C4-2B (cell line): ENCODE measurements around the gene PCYOX1L.

Experiments
- CTCF ChIP-seq: fragments of 450-650 bp; conservative IDR thresholded peaks from 2 replicates; pipeline ENCODE4 v1.5.1; 2017; ENCODE audit warnings: mild to moderate bottlenecking
- ZFX ChIP-seq: fragments of 450-650 bp; IDR thresholded peaks from 2 replicates; pipeline ENCODE4 v1.6.1; 2017

DNA sequence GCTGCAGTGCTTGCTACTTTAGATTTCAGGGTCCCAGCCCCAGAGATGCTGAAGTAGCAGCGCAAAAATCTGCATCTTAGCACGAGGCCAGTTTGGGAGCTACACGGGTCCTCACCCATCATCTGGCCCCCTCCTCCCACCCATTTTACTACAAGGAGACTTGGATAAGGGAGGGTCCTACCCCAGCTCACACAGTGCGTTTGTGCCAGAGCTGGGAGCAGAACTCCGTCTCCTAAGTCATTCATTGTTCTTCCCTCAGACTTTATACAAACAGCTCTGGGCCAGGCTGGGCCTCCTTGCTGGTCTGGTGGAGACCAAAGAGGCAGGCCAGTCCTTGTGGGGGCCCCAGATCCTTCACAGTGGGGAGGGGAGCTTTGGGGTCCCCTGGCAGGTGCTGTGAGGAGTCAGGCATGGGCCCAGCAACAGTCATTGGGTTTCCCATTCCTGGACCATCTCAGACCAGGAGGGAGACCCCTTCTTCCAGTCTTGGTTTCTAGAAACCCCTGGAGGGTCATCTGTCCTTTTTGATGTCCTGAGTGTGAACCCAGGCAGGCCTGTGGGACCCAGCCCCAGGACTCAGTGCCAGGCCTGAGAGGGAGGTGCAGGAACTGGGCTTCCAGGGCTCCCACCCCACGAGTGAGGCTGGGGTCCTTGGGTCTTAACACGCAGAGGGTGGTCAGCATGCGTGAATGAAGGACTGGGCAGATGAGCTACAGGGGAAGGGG, 23.6 kb downstream of the PCYOX1L start:
- TF ChIP-seq CTCF, result no peak
- TF ChIP-seq ZFX, result no peak
